HCT116 (cell line): ENCODE data around the gene SSTR5. TPM values are rescaled to one million over a fixed set of nuclear protein-coding genes. Genes with fewer than 3 reads are reported as not detected.

Source experiments
- ATAC-seq: fragments of 200-7000 bp; cut with Tn5 transposase; 2 replicates; pipeline ENCODE4 v1.9.1; 2020; ENCODE audit warnings: mild to moderate bottlenecking, moderate library complexity
- BruUV-seq: library from RNA; stranded (reverse); fragments of 400-500 nt; replicated peaks from 2 replicates; lab custom pipeline; 2021; lab: Mats Ljungman, UMichigan
- CTCF ChIA-PET: fragments of 300-600 bp; sonication (Branson Sonifier 250); formaldehyde crosslinking; loops from one replicate; lab custom pipeline; 2021; ENCODE audit warnings: antibody characterized with exemption; lab: Charles Lee
- POLR2A ChIA-PET: fragments of 300-600, 350-600 bp; sonication (Branson Sonifier 250); formaldehyde crosslinking; loops from one replicate; lab custom pipeline; 2021; ENCODE audit warnings: antibody characterized with exemption; lab: Charles Lee
- RAD21 ChIA-PET, 2 experiments: fragments of 300-600 bp; sonication (Branson Sonifier 250); formaldehyde crosslinking; loops; one replicate each; lab custom pipeline; 2023; ENCODE audit warnings: low total read pairs in 2 of 2; ENCODE audit not compliant: uncharacterized antibody in 2 of 2, unreplicated experiment in 2 of 2, low non-redundant PET in 1 of 2; lab: Charles Lee
- DNase-seq: peaks from one replicate; pipeline ENCODE4 v3.0.0-alpha.2; 2010; ENCODE audit warnings: low read depth, low spot score
- H2AFZ ChIP-seq: fragments of 200-600 bp; shearing (Covaris generic), sonication (generic); 2 replicates; pipeline ENCODE4 v1.6.1; 2017; ENCODE audit warnings: low read depth, mixed run types, mixed read lengths, antibody characterized with exemption, low read length; ENCODE audit not compliant: poor library complexity, severe bottlenecking
- H3K27ac ChIP-seq: 2 replicates; pipeline ENCODE4 v1.5.1; 2012; ENCODE audit warnings: low read depth, low read length
- H3K27me3 ChIP-seq: fragments of 200-600 bp; sonication (generic); 2 replicates; pipeline ENCODE4 v1.6.1; 2016; ENCODE audit warnings: mixed run types, low read length, mixed read lengths; ENCODE audit not compliant: insufficient read depth
- H3K36me3 ChIP-seq, 2 experiments: fragments of 200-500 bp in 1 of 2; fragments of 200-600 bp in 1 of 2; sonication (Bioruptor generic) in 1 of 2; sonication (generic) in 1 of 2; 2 replicates each; pipeline versions ENCODE4 v1.5.1 to v1.6.1; 2014 to 2016; ENCODE audit warnings: low read length in 2 of 2, inconsistent platforms in 1 of 2, mixed read lengths in 1 of 2, mixed run types in 1 of 2; ENCODE audit not compliant: insufficient read depth in 2 of 2, control insufficient read depth in 1 of 2
- H3K4me1 ChIP-seq, 2 experiments: fragments of 200-600 bp in 1 of 2; sonication (generic) in 1 of 2; 2 replicates each; pipeline versions ENCODE4 v1.5.1 to v1.6.1; 2012 to 2017; ENCODE audit warnings: low read length in 2 of 2, inconsistent platforms in 1 of 2, mild to moderate bottlenecking in 1 of 2, mixed read lengths in 1 of 2, mixed run types in 1 of 2, moderate library complexity in 1 of 2; ENCODE audit not compliant: insufficient read depth in 2 of 2, control insufficient read depth in 1 of 2
- H3K4me2 ChIP-seq: fragments of 200-600 bp; sonication (generic); 2 replicates; pipeline ENCODE4 v1.6.1; 2017; ENCODE audit warnings: mixed run types, low read length, mixed read lengths
- H3K4me3 ChIP-seq, 2 experiments: fragments of 200-600 bp in 1 of 2; sonication (generic) in 1 of 2; replicated peaks in 1 of 2; 2 replicates each; pipeline ENCODE4 v1.5.1; 2011 to 2016; ENCODE audit warnings: low read length in 2 of 2, control low read depth in 1 of 2, low read depth in 1 of 2, mild to moderate bottlenecking in 1 of 2, mixed read lengths in 1 of 2, mixed run types in 1 of 2
- H3K79me2 ChIP-seq: fragments of 200-600 bp; sonication (generic); 2 replicates; pipeline ENCODE4 v1.6.1; 2017; ENCODE audit warnings: mild to moderate bottlenecking, mixed run types, low read length, moderate library complexity, mixed read lengths; ENCODE audit not compliant: insufficient read depth
- H3K9ac ChIP-seq: fragments of 200-600 bp; sonication (generic); 2 replicates; pipeline ENCODE4 v1.6.1; 2016; ENCODE audit warnings: low read length, mixed read lengths
- H3K9me2 ChIP-seq: fragments of 200-600 bp; sonication (generic), shearing (Covaris generic); 2 replicates; pipeline ENCODE4 v1.6.1; 2017; ENCODE audit warnings: mixed run types, mild to moderate bottlenecking, moderate library complexity; ENCODE audit not compliant: insufficient read depth
- H3K9me3 ChIP-seq, 2 experiments: fragments of 200-500 bp in 1 of 2; fragments of 200-600 bp in 1 of 2; sonication (Bioruptor generic) in 1 of 2; sonication (generic) in 1 of 2; 2 replicates each; pipeline ENCODE4 v1.6.1; 2014 to 2017; ENCODE audit warnings: low read length in 2 of 2, mixed read lengths in 2 of 2, inconsistent platforms in 1 of 2, low read depth in 1 of 2, mild to moderate bottlenecking in 1 of 2, mixed run types in 1 of 2, moderate library complexity in 1 of 2; ENCODE audit not compliant: control insufficient read depth in 1 of 2, insufficient read depth in 1 of 2
- H4K20me1 ChIP-seq: fragments of 200-600 bp; sonication (generic), shearing (Covaris generic); 2 replicates; pipeline ENCODE4 v1.6.1; 2017; ENCODE audit warnings: mixed run types, mild to moderate bottlenecking, moderate library complexity; ENCODE audit not compliant: insufficient read depth
- CBX3 ChIP-seq: IDR thresholded peaks from 2 replicates; pipeline ENCODE4 v1.6.1; 2012; ENCODE audit warnings: low read depth
- CEBPB ChIP-seq: IDR thresholded peaks from 2 replicates; pipeline ENCODE4 v1.6.1; 2012; ENCODE audit warnings: low read depth
- CTCF ChIP-seq, 3 experiments: fragments of 200-600 bp in 1 of 3; sonication (generic) in 1 of 3; IDR thresholded peaks in 2 of 3; conservative IDR thresholded peaks in 1 of 3; 2 replicates each; pipeline ENCODE4 v1.5.1; 2012 to 2017; ENCODE audit warnings: low read depth in 2 of 3, low read length in 2 of 3, antibody characterized with exemption in 1 of 3, borderline replicate concordance in 1 of 3, control low read depth in 1 of 3, mild to moderate bottlenecking in 1 of 3, mixed read lengths in 1 of 3, mixed run types in 1 of 3, moderate library complexity in 1 of 3; ENCODE audit not compliant: insufficient read depth in 1 of 3
- EGR1 ChIP-seq: IDR thresholded peaks from 2 replicates; pipeline ENCODE4 v1.6.1; 2012; ENCODE audit warnings: low read depth
- ELF1 ChIP-seq: IDR thresholded peaks from 2 replicates; pipeline ENCODE4 v1.6.1; 2012; ENCODE audit warnings: low read depth, borderline replicate concordance
- EZH2 ChIP-seq: fragments of 200-600 bp; sonication (generic); IDR thresholded peaks from 2 replicates; pipeline ENCODE4 v1.6.1; 2017; ENCODE audit warnings: antibody characterized with exemption, mixed run types
- JUND ChIP-seq: IDR thresholded peaks from 2 replicates; pipeline ENCODE4 v1.6.1; 2012
- RAD21 ChIP-seq: IDR thresholded peaks from 2 replicates; pipeline ENCODE4 v1.6.1; 2012; ENCODE audit warnings: low read depth, mild to moderate bottlenecking
- SRF ChIP-seq: IDR thresholded peaks from 2 replicates; pipeline ENCODE4 v1.6.1; 2012; ENCODE audit warnings: low read depth
- TCF7L2 ChIP-seq: IDR thresholded peaks from 2 replicates; pipeline ENCODE4 v1.7.0; 2011; ENCODE audit warnings: borderline replicate concordance, inconsistent platforms; ENCODE audit not compliant: insufficient read depth, insufficient read length; ENCODE audit errors: extremely low read depth
- YY1 ChIP-seq: IDR thresholded peaks from 2 replicates; pipeline ENCODE4 v1.6.1; 2011; ENCODE audit warnings: low read length, low read depth, moderate library complexity, mild to moderate bottlenecking; ENCODE audit not compliant: insufficient replicate concordance; ENCODE audit errors: extremely low read depth
- ZFX ChIP-seq: fragments of 450-650 bp; IDR thresholded peaks from 2 replicates; pipeline ENCODE4 v1.6.1; 2017
- intact Hi-C: fragments of 100-400 bp; cut with micrococcal nuclease; formaldehyde crosslinking; loops from 2 replicates; pipeline ENCODE4 v1.10.0; 2022
- total RNA-seq: library from RNA; stranded (reverse); gene quantifications from one replicate; pipeline ENCODE4 v1.2.1, GENCODE V29; 2021; ENCODE audit not compliant: unreplicated experiment
- TF ChIP-seq, protein P1 (sequence below): IDR thresholded peaks from 2 replicates; pipeline ENCODE4 v1.6.1; 2012; ENCODE audit warnings: low read depth
- TF ChIP-seq, protein P2 (sequence below): IDR thresholded peaks from 2 replicates; pipeline ENCODE4 v1.6.1; 2012

Gene SSTR5
- total RNA-seq, 1 experiment from 2014 or later: 7.2 TPM

DNA sequence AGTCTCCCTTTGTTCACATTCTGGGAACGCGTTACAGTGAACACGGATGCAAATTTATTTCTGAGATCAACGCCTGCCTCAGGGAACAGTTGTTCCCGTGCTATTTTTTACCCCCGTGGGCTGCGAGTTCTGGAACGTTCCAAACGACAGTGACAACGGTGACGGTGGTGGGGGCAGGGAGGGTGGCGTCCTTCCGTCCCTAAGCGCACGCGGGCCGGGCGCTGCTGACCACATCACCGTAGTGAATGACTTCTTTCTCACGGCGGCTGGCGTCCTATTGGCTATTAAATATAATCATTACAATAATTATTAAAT, 45.1 kb upstream of the SSTR5 start:
- H3K9me3 ChIP-seq: no peaks in the 10 kb centered on the region
- no peaks in the 10 kb centered on the region for H4K20me1 ChIP-seq
- H3K79me2 ChIP-seq: no peaks in the 10 kb centered on the region
- H3K4me3 ChIP-seq: no peak overlapping the region
- BruUV-seq: no TSS peak
- intact Hi-C loops: no loop called here
- no peaks in the 10 kb centered on the region for H3K4me1 ChIP-seq
- no peak overlapping the region for H3K9ac ChIP-seq
- ChIA-PET CTCF (no interaction called here), POLR2A (no interaction called here), RAD21 (no interaction called here)
- H2AFZ ChIP-seq: no peak overlapping the region
- peaks cover 11% of the 10 kb centered on the region for H3K27me3 ChIP-seq
- H3K9me2 ChIP-seq: no peaks in the 10 kb centered on the region
- no peak overlapping the region for H3K27ac ChIP-seq
- H3K4me2 ChIP-seq: no peak overlapping the region
- TF ChIP-seq SRF (no peak), CEBPB (no peak), ELF1 (no peak), TCF7L2 (no peak), RAD21 (no peak), YY1 (no peak), EZH2 (no peak), ZFX (no peak), CTCF (IDR thresholded peaks at IDR 0.05 in 2 of 3, conservative IDR thresholded peaks at IDR 0.05 in 1 of 3; ENCODE audit: borderline replicate concordance in 1 of 3, insufficient read depth in 1 of 3, low read depth in 2 of 3, low read length in 2 of 3) (no peak), JUND (no peak), EGR1 (no peak), CBX3 (no peak)
- TF ChIP-seq, protein P1, sequence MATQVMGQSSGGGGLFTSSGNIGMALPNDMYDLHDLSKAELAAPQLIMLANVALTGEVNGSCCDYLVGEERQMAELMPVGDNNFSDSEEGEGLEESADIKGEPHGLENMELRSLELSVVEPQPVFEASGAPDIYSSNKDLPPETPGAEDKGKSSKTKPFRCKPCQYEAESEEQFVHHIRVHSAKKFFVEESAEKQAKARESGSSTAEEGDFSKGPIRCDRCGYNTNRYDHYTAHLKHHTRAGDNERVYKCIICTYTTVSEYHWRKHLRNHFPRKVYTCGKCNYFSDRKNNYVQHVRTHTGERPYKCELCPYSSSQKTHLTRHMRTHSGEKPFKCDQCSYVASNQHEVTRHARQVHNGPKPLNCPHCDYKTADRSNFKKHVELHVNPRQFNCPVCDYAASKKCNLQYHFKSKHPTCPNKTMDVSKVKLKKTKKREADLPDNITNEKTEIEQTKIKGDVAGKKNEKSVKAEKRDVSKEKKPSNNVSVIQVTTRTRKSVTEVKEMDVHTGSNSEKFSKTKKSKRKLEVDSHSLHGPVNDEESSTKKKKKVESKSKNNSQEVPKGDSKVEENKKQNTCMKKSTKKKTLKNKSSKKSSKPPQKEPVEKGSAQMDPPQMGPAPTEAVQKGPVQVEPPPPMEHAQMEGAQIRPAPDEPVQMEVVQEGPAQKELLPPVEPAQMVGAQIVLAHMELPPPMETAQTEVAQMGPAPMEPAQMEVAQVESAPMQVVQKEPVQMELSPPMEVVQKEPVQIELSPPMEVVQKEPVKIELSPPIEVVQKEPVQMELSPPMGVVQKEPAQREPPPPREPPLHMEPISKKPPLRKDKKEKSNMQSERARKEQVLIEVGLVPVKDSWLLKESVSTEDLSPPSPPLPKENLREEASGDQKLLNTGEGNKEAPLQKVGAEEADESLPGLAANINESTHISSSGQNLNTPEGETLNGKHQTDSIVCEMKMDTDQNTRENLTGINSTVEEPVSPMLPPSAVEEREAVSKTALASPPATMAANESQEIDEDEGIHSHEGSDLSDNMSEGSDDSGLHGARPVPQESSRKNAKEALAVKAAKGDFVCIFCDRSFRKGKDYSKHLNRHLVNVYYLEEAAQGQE: no peak
- TF ChIP-seq, protein P2, sequence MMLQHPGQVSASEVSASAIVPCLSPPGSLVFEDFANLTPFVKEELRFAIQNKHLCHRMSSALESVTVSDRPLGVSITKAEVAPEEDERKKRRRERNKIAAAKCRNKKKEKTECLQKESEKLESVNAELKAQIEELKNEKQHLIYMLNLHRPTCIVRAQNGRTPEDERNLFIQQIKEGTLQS: no peak
- H3K36me3 ChIP-seq: no peaks in the 10 kb centered on the region
- DNase-seq: no peak
- ATAC-seq: no peak
